Body of pancreas (tissue), 4 donors: ENCODE results near the gene GABRG3. TPM values are rescaled to one million over a fixed set of nuclear protein-coding genes. Genes with fewer than 3 reads are reported as not detected.

Experiments
- ATAC-seq: fragments of 150-250 bp; one replicate; pipeline ENCODE4 v1.9.1; 2016
- DNase-seq, 4 donors: peaks; one replicate each; pipeline ENCODE4 v3.0.0-alpha.2; 2019
- H3K27ac ChIP-seq, 4 donors: fragments of 200-600 bp; sonication (generic); 1 replicate in 3 of 4; 2 replicates in 1 of 4; pipeline versions ENCODE4 v1.5.1 to v1.6.1; 2016 to 2019; ENCODE audit warnings: mild to moderate bottlenecking in 1 of 4, mixed read lengths in 1 of 4, moderate library complexity in 1 of 4
- H3K27me3 ChIP-seq, 2 donors: fragments of 200-600 bp; sonication (generic); one replicate each; pipeline ENCODE4 v1.6.0; 2016; ENCODE audit warnings: mild to moderate bottlenecking in 1 of 2
- H3K36me3 ChIP-seq, 2 donors: fragments of 200-600 bp; sonication (generic); replicated peaks in 1 of 2; 2 replicates each; pipeline ENCODE4 v1.5.1; 2016; ENCODE audit warnings: low read depth in 2 of 2; ENCODE audit not compliant: insufficient read depth in 1 of 2
- H3K4me1 ChIP-seq: fragments of 200-600 bp; sonication (generic); one replicate; pipeline ENCODE4 v1.6.0; 2016
- H3K4me3 ChIP-seq, 2 donors: fragments of 200-600 bp; sonication (generic); 1 replicate in 1 of 2; 2 replicates in 1 of 2; pipeline ENCODE4 v1.5.1; 2016 to 2019
- H3K9me3 ChIP-seq, 3 donors: fragments of 200-600 bp; sonication (generic); 1 replicate in 2 of 3; 2 replicates in 1 of 3; pipeline ENCODE4 v1.5.1; 2016
- POLR2A ChIP-seq, 3 donors: fragments of 450-650 bp; IDR thresholded peaks; one replicate each; pipeline ENCODE4 v1.6.1; 2016; ENCODE audit warnings: antibody characterized with exemption in 3 of 3, mild to moderate bottlenecking in 2 of 3
- WGBS, 2 donors: methylation state at CpG; one replicate each; pipeline ENCODE4 v1.1.5; 2017; 5-methylcytosine and 5-hydroxymethylcytosine counted together
- intact Hi-C: fragments of 100-400 bp; cut with DNase I; formaldehyde crosslinking; loops from one replicate; pipeline ENCODE4 v1.15.1; 2023
- total RNA-seq, 2 donors: library from RNA; depleted of rRNA; stranded (reverse); fragments of >200 nt; gene quantifications; one replicate each; pipeline ENCODE4 v1.1.0, GENCODE V29; 2016
- TF ChIP-seq, protein P1 (sequence below), 7 experiments: fragments of 450-650 bp in 4 of 7; fragments of 200-600 bp in 3 of 7; sonication (generic) in 3 of 7; IDR thresholded peaks; one replicate each; pipeline ENCODE4 v1.5.1; 2016 to 2019; ENCODE audit warnings: antibody characterized with exemption in 7 of 7

The GABRG3 gene
- total RNA-seq, 2 donors from 2014 or later = not detected

DNA sequence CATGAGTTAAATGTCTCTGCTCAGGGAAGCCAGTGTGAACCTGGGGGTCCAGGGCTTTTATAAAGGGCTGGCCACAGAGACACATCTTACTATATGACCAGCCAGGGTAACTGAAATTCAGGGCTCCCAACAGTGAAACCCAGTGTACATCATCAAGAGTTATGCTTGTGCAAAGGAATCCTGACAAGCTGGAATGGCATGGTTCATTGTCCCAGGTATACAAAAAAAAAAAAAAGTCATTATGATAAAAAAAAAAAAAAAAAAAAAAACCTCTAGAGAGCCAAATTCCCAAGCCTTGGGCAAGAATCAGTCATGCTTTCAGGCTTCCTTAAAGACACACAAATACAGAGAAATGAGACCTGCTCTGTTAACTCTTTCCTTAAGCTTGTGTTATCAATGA lies 452.0 kb downstream of the GABRG3 start:
- Histone ChIP-seq H3K9me3 (no peaks in the 10 kb centered on the region), H3K4me1 (no peaks in the 10 kb centered on the region), H3K4me3 (no peak overlapping the region), H3K27ac (no peak overlapping the region), H3K36me3 (no peaks in the 10 kb centered on the region), H3K27me3 (no peaks in the 10 kb centered on the region)
- intact Hi-C loops = no loop called here
- no peak for TF ChIP-seq POLR2A (IDR thresholded peaks at IDR 0.05)
- TF ChIP-seq, protein P1, sequence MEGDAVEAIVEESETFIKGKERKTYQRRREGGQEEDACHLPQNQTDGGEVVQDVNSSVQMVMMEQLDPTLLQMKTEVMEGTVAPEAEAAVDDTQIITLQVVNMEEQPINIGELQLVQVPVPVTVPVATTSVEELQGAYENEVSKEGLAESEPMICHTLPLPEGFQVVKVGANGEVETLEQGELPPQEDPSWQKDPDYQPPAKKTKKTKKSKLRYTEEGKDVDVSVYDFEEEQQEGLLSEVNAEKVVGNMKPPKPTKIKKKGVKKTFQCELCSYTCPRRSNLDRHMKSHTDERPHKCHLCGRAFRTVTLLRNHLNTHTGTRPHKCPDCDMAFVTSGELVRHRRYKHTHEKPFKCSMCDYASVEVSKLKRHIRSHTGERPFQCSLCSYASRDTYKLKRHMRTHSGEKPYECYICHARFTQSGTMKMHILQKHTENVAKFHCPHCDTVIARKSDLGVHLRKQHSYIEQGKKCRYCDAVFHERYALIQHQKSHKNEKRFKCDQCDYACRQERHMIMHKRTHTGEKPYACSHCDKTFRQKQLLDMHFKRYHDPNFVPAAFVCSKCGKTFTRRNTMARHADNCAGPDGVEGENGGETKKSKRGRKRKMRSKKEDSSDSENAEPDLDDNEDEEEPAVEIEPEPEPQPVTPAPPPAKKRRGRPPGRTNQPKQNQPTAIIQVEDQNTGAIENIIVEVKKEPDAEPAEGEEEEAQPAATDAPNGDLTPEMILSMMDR (IDR thresholded peaks at IDR 0.05) = no peak
- DNase-seq = no peak
- no peak for ATAC-seq

GRCh38 chr15:27426805-27427204 lies 455.8 kb downstream of the GABRG3 start:
- ATAC-seq (no peak), DNase-seq (no peak)
- TF ChIP-seq POLR2A (IDR thresholded peaks at IDR 0.05) = no peak
- TF ChIP-seq, protein P1 (IDR thresholded peaks at IDR 0.05) = no peak
- Histone ChIP-seq H3K4me3 (no peak overlapping the region), H3K36me3 (no peaks in the 10 kb centered on the region), H3K9me3 (no peaks in the 10 kb centered on the region), H3K27me3 (no peaks in the 10 kb centered on the region), H3K27ac (no peak overlapping the region), H3K4me1 (no peaks in the 10 kb centered on the region)
- intact Hi-C loops = no loop called here
- WGBS, 2 donors = 38 to 47% methylated on average over 1 of the region's 1 CpG

DNA sequence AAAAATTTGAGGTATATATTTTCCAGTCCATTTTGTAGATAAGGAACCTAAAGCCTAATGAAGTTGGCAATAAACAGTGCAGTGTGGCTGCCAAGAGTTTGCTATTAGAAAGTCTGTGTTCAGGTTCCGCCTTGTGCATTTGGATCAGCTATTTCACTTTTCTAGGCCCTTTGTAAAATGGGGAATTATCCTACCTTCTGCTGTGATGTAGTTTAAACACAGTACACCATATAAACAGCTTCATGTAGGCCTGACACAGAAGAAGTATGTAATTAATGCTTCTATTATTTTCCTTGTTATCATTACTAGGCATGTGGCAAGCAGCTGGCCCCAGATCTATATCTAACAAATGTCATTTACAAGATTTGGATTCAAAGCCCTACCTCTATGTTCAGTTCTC lies 456.3 kb downstream of the GABRG3 start:
- Histone ChIP-seq H3K4me1 (no peaks in the 10 kb centered on the region), H3K27ac (no peak overlapping the region), H3K9me3 (no peaks in the 10 kb centered on the region), H3K27me3 (no peaks in the 10 kb centered on the region), H3K4me3 (no peak overlapping the region), H3K36me3 (no peaks in the 10 kb centered on the region)
- intact Hi-C loops = no loop called here
- ATAC-seq (no peak), DNase-seq (no peak)
- no peak for TF ChIP-seq POLR2A (IDR thresholded peaks at IDR 0.05)
- TF ChIP-seq, protein P1 (IDR thresholded peaks at IDR 0.05) = no peak
- WGBS, 2 donors = 85 to 94% methylated on average over 1 of the region's 1 CpG

GRCh38 chr15:27428151-27428550 lies 457.2 kb downstream of the GABRG3 start:
- 86 to 98% methylated on average over 3 of the region's 3 CpGs for WGBS, 2 donors
- H3K9me3 ChIP-seq = no peaks in the 10 kb centered on the region
- intact Hi-C loops = no loop called here
- no peak overlapping the region for H3K27ac ChIP-seq
- DNase-seq (no peak), ATAC-seq (no peak)
- TF ChIP-seq, protein P1 (IDR thresholded peaks at IDR 0.05) = no peak
- TF ChIP-seq POLR2A (IDR thresholded peaks at IDR 0.05) = no peak
- no peaks in the 10 kb centered on the region for H3K4me1 ChIP-seq
- no peak overlapping the region for H3K4me3 ChIP-seq
- no peaks in the 10 kb centered on the region for H3K27me3 ChIP-seq
- no peaks in the 10 kb centered on the region for H3K36me3 ChIP-seq

DNA sequence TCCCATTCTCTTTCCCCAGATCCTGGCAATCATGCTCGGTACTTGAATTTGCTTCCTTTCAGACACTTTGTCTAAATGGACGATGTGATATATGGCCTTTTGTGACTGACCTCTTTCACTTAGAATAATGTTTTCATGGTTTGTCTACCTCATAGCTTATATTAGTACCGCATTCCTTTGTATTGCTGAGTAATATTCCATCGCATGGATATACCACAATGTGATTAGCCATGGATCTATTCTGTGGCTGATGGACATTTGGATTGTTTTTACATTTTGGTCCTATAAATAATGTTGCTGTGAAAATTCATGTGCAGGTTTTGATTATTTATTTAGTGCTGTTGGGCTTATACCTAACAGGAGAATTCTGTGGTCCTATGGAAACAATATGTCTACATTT lies 458.6 kb downstream of the GABRG3 start:
- DNase-seq (no peak), ATAC-seq (no peak)
- H3K4me3 ChIP-seq = no peak overlapping the region
- H3K27ac ChIP-seq = no peak overlapping the region
- no peaks in the 10 kb centered on the region for H3K9me3 ChIP-seq
- no peaks in the 10 kb centered on the region for H3K4me1 ChIP-seq
- intact Hi-C loops = no loop called here
- H3K27me3 ChIP-seq = no peaks in the 10 kb centered on the region
- TF ChIP-seq, protein P1 (IDR thresholded peaks at IDR 0.05) = no peak
- no peak for TF ChIP-seq POLR2A (IDR thresholded peaks at IDR 0.05)
- WGBS, 2 donors = 88 to 92% methylated on average over 4 of the region's 4 CpGs
- no peaks in the 10 kb centered on the region for H3K36me3 ChIP-seq
